Esophagus squamous epithelium (tissue), 4 donors: ENCODE measurements around the gene CFAP99.

ENCODE experiments used
- POLR2A ChIP-seq, 4 donors: fragments of 450-650 bp; IDR thresholded peaks; one replicate each; pipeline ENCODE4 v1.6.1; 2017; ENCODE audit warnings: antibody characterized with exemption in 4 of 4, mild to moderate bottlenecking in 4 of 4, moderate library complexity in 3 of 4
- TF ChIP-seq, protein P1 (sequence below), 6 experiments: fragments of 450-650 bp in 4 of 6; fragments of 200-600 bp in 2 of 6; sonication (generic) in 2 of 6; IDR thresholded peaks; one replicate each; pipeline ENCODE4 v1.5.1; 2016 to 2019; ENCODE audit warnings: antibody characterized with exemption in 6 of 6, mild to moderate bottlenecking in 4 of 6, moderate library complexity in 4 of 6

GRCh38 chr4:2415881-2416563 lies 2.7 kb upstream of the CFAP99 start:
- TF ChIP-seq POLR2A (IDR thresholded peaks at IDR 0.05), result no peak
- TF ChIP-seq, protein P1, sequence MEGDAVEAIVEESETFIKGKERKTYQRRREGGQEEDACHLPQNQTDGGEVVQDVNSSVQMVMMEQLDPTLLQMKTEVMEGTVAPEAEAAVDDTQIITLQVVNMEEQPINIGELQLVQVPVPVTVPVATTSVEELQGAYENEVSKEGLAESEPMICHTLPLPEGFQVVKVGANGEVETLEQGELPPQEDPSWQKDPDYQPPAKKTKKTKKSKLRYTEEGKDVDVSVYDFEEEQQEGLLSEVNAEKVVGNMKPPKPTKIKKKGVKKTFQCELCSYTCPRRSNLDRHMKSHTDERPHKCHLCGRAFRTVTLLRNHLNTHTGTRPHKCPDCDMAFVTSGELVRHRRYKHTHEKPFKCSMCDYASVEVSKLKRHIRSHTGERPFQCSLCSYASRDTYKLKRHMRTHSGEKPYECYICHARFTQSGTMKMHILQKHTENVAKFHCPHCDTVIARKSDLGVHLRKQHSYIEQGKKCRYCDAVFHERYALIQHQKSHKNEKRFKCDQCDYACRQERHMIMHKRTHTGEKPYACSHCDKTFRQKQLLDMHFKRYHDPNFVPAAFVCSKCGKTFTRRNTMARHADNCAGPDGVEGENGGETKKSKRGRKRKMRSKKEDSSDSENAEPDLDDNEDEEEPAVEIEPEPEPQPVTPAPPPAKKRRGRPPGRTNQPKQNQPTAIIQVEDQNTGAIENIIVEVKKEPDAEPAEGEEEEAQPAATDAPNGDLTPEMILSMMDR (IDR thresholded peaks at IDR 0.05), result no peak
